Posterior cingulate gyrus (tissue), 11 donors: ENCODE results near the gene DCC.

ENCODE experiments used
- DNase-seq, 10 donors: peaks; one replicate each; pipeline versions ENCODE4 v3.0.0 to v3.0.0-alpha.2; 2020 to 2021; ENCODE audit warnings: mixed read lengths in 3 of 10
- intact Hi-C: fragments of 100-400 bp; cut with DNase I; formaldehyde crosslinking; loops from one replicate; pipeline ENCODE4 v1.15.1; 2023

Gene DCC

GRCh38 chr18:52486052-52486451 lies 146.1 kb downstream of the DCC start:
- intact Hi-C loops = no loop called here
- no peak for DNase-seq

DNA sequence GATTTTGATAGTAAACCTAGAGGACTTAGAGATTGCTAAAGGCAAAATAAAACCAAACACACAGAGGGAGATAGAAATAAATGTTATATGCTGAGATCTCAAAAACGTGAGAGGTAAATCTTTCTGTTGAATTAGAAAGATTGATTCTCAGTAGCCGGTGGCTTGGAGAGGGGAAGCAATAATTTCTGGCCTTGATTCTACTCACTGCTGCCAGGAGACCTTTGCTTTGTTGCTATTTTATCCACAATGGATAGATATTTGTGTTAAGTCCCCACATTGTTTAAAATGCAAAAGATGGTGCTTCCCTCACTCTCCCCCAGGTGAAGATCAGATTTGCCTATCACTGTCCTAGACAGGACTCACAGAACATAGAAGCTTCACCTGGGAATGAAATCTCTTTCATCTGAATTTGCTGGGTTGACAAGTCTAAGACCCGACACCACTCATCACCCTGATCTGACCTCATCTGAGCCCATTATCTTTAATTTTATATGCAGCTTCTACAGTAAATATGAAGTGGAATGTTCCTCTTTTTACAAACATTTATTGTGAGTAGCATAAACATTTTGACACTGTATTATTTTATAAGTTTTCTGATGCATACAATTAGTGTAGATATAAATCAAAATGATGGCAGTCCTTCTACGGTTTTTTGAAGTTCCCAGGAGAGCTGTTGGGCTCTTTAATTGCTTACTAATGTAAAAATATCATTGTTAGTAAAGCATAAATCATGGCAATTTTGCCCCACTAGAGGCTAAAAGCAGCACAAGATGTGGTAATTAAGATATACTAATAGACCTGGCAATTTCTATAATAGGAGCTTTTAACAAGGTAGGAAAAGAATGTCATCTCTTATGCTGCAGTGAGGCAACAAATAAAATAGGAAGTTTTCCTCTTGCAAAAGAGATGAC lies 149.7 kb downstream of the DCC start:
- DNase-seq = no peak
- intact Hi-C loops = no loop called here

- DNase-seq = no peak
These were observed 156.4 kb downstream of the DCC start for GRCh38 chr18:52496426-52496825.

GRCh38 chr18:52499016-52499415 lies 159.0 kb downstream of the DCC start:
- intact Hi-C loops = no loop called here
- no peak for DNase-seq

More at GRCh38 chr18:52496426-52496825, 156.4 kb downstream of the DCC start:
- intact Hi-C loops = no loop called here

GRCh38 chr18:52499644-52500043 lies 159.6 kb downstream of the DCC start:
- no peak for DNase-seq
- intact Hi-C loops = no loop called here

GRCh38 chr18:52504589-52504988 lies 164.6 kb downstream of the DCC start:
- intact Hi-C loops = no loop called here
- DNase-seq = no peak

GRCh38 chr18:52510139-52510538 lies 170.1 kb downstream of the DCC start:
- intact Hi-C loops = no loop called here
- no peak for DNase-seq

DNA sequence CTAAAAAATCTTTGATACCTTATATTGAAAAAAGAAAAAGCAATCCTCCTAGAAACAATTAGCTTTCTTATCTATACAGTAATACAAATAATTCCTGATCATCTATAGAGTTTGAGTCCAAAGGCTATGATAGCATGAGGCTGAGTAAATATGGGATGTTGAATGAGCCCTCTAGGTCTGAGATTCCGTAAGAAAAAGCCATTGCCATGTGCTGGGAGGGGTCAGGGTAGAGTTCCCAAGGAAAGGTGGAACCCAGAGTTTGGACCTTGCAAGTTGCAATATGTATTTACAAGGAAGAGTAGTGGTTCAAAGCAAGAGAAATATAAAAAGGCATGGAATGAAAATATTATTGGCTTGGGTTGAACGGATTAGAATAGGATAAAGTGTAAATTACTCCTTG lies 178.1 kb downstream of the DCC start:
- no peak for DNase-seq
- intact Hi-C loops = no loop called here

- no peak for DNase-seq
- intact Hi-C loops = no loop called here
These were observed 179.0 kb downstream of the DCC start for GRCh38 chr18:52519021-52519420.

DNA sequence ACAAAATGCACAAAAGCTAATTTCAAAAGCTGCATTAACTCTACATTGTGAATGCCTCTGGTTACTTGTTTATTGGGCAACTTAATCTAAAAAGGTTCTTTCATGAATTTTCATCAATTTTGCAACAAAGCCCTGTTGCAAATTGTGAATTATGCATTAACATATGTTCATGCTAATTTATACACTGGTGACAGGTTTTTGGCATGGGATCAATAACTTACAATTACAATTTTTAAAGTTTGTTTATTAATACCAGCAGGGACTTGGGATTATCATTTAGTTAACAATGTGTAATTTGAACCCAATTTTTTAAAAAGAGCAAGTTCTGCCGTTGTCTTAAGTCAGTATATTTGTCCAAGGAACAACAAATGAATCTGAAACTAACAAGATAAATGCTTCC lies 183.6 kb downstream of the DCC start:
- no peak for DNase-seq
- intact Hi-C loops = no loop called here

DNA sequence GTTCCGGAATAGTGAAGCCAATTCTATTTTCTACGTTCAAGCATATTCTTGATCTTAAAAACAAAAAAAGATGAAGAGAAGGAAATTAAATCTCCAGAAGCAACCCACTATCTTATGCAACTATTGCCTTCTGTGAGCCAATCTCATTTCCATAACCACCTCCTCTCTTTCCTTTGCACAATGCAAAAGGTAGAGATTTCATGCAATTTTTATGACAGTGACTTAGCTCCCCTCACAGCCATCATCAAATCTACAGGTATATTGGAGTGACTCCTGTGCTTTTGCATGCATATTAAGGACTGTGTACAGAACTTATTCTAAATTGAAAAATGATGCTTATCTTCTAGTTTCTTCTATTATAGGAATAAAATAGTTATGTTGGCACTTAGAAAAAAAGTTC lies 191.8 kb downstream of the DCC start:
- intact Hi-C loops = no loop called here

DNA sequence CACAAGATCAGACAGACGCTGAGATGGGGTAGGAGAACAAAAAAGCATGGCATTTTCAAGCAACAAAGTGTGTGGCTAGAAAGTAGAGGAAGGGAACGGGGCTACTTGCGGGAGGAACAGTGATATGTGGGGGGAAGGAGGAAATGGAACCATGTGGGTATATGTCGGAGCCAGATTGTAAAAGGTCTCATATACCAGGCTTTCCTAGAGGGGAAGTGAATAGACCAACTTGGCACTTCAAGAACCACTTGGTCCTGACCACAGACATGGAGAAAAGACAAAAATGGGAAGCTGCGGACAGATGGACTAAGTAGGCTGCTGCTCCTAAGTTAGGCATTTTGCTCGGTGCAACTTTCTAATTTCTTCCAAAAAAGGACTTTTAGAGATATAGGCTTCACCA lies 196.0 kb downstream of the DCC start:
- intact Hi-C loops = no loop called here
- no peak for DNase-seq

More for the DNA sequence above, 191.8 kb downstream of the DCC start:
- no peak for DNase-seq

GRCh38 chr18:52537261-52537660 lies 197.3 kb downstream of the DCC start:
- no peak for DNase-seq
- intact Hi-C loops = no loop called here

GRCh38 chr18:52541056-52541455 lies 201.1 kb downstream of the DCC start:
- no peak for DNase-seq
- intact Hi-C loops = no loop called here

DNA sequence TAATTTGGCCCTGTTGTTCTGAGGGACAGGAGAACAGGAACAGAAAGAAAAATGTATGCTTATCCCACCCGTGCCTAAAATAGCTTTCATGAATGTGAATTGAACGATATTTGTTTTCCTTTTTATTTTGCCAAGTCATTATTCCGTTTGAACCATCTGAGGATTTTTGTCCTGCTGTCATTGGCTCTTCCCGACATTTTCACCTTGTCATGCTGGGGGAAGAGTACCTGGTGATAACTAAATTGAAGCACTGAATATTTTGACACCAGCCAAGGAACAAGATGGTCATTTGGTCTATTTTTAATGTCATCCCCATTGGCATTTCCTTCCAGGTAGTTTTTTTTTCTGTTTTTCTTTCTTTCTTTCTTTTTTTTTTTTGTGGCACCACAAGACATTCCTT lies 204.1 kb downstream of the DCC start:
- DNase-seq = no peak
- intact Hi-C loops = no loop called here

DNA sequence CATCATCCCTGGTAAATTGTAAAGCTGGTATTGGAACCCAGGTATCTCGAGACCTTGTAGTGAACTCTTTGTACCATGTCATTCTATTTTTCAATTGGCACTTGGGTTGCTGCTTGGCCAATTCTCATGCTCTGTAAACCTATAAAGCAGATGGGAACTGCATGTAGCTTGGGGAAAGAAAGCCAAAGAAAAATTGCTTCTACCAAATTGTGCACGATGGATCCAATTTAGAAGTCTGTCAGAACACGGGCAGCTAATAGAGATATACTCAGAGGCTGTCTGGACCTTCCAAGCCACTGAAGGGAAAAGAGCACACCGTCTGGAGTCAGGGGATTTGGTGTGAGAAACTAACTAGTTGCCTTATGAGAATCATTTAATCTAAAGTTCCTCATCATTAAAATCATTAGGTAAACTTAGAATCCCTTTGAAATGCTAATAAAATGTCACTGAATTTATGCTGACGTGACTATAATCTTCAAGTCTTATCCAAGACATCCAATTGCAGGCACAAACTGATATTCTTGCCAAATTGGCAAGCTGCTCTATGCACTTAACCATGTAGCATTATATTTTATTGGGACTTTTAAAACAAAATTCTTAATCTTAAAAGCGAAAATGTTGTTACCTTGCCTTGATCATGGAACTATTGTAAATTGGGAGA lies 206.8 kb downstream of the DCC start:
- intact Hi-C loops = no loop called here
- DNase-seq = no peak

DNA sequence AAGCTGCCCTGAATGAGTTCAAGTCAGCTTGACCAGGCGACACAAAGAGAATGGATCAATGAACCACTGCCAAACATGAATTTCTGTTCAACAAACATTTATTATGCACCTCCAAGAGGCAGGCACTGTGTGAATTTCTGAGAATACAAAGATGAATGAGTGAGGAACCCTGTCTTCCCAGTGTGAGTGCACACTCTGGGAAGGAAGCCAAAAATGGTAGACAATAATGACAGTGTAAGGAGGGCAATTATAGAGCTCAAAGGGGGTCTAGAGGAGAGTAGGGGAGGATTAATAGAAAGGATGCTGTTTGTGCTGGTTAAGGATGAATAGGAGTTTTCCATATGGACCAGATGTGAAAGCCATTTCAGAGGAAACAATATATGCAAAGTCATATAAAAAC lies 213.4 kb downstream of the DCC start:
- no peak for DNase-seq

DNA sequence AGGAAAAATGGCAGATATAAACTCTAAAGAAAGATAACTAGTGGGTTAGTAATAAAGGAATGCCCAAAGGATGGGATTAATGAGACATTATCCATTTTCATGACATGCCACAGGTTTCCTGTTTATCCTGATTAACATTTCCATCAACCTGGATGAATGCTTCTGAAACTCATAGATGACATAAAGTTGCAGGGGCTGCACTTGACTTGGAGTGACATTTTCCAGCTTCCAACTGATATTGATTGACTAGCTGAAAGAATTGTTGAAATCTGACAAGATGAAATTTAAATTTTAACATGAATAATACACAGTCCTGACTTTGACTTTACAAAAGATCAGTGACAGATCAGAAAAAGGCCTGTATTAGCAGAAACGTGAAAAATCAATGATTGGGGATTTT lies 214.2 kb downstream of the DCC start:
- intact Hi-C loops = no loop called here
- no peak for DNase-seq

More for the DNA sequence above, 213.4 kb downstream of the DCC start:
- intact Hi-C loops = no loop called here

DNA sequence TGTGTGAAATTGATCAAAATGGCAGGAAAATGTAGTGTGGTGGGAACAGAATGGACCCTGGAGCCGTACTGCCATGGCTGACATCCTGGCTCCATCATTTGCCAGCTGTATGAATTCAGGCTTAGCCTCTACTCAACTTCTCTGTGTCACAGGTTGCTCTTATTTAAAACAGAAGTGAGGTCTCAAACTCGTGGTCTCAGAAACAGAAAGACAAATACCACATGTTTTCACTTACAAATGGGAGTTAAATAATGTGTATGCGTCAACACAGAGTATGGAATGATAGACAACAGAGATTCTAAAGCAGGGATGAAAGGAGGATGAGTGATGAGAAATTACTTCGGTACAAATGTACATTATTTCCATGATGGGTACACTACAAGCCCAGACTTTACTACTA lies 227.4 kb downstream of the DCC start:
- no peak for DNase-seq
- intact Hi-C loops = no loop called here

- intact Hi-C loops = no loop called here
These were observed 229.5 kb downstream of the DCC start for GRCh38 chr18:52569492-52569891.

GRCh38 chr18:52570975-52571374 lies 231.0 kb downstream of the DCC start:
- no peak for DNase-seq
- intact Hi-C loops = no loop called here

More at GRCh38 chr18:52569492-52569891, 229.5 kb downstream of the DCC start:
- DNase-seq = no peak
